Suprapubic skin (tissue), 3 donors: ENCODE results near the gene WFIKKN1.

ENCODE experiments used
- CTCF ChIP-seq, 2 donors: fragments of 200-600 bp in 1 of 2; fragments of 450-650 bp in 1 of 2; sonication (generic) in 1 of 2; IDR thresholded peaks; one replicate each; pipeline ENCODE4 v1.5.1; 2016 to 2019; ENCODE audit warnings: antibody characterized with exemption in 2 of 2, mild to moderate bottlenecking in 1 of 2, moderate library complexity in 1 of 2
- POLR2AphosphoS5 ChIP-seq, 3 donors: sonication (generic); formaldehyde crosslinking; IDR thresholded peaks; one replicate each; pipeline ENCODE4 v1.6.1; 2017; ENCODE audit warnings: antibody characterized with exemption in 3 of 3

GRCh38 chr16:616733-617586 is 13.8 kb upstream of the WFIKKN1 start:
- TF ChIP-seq POLR2AphosphoS5 (IDR thresholded peaks at IDR 0.05), result no peak
- TF ChIP-seq CTCF (IDR thresholded peaks at IDR 0.05), result no peak
